SK-N-MC (cell line): ENCODE data around the gene CRK.

Experiments
- DNase-seq: peaks from one replicate; pipeline ENCODE4 v3.0.0-alpha.2; 2011; ENCODE audit warnings: low read depth, low spot score
- H3K27ac ChIP-seq: fragments of 200-600 bp; sonication (generic); 2 replicates; pipeline ENCODE4 v1.5.1; 2016; ENCODE audit warnings: mixed run types
- H3K36me3 ChIP-seq: fragments of 200-600 bp; sonication (generic); 2 replicates; pipeline ENCODE4 v1.6.1; 2017; ENCODE audit warnings: antibody characterized with exemption, low read length, mixed read lengths; ENCODE audit not compliant: insufficient read depth
- H3K4me3 ChIP-seq: fragments of 200-600 bp; sonication (generic); 2 replicates; pipeline ENCODE4 v1.5.1; 2016
- H3K9ac ChIP-seq: fragments of 200-600 bp; sonication (generic); 2 replicates; pipeline ENCODE4 v1.8.0; 2017; ENCODE audit warnings: mixed run types, mixed read lengths; ENCODE audit not compliant: insufficient read length
- H3K9me3 ChIP-seq: fragments of 200-600 bp; sonication (generic); 2 replicates; pipeline ENCODE4 v1.6.1; 2017; ENCODE audit warnings: low read depth, mild to moderate bottlenecking, antibody characterized with exemption, low read length, moderate library complexity, mixed read lengths
- EZH2 ChIP-seq: fragments of 200-600 bp; sonication (generic); IDR thresholded peaks from one replicate; pipeline ENCODE4 v1.6.1; 2017; ENCODE audit warnings: antibody characterized with exemption
- FOXP2 ChIP-seq: optimal IDR thresholded peaks from 2 replicates; pipeline ENCODE3; 2011; ENCODE audit warnings: mild to moderate bottlenecking, moderate library complexity; ENCODE audit not compliant: insufficient read depth; ENCODE audit errors: extremely low read length, control extremely low read depth
- POLR2AphosphoS5 ChIP-seq: IDR thresholded peaks from 2 replicates; pipeline ENCODE4 v1.6.1; 2012; ENCODE audit warnings: mild to moderate bottlenecking, low read depth, low read length, borderline replicate concordance

The CRK gene

GRCh38 chr17:1470755-1471462 is 14.9 kb upstream of the CRK start:
- no peak overlapping the region for H3K4me3 ChIP-seq
- no peaks in the 10 kb centered on the region for H3K9me3 ChIP-seq
- TF ChIP-seq POLR2AphosphoS5 (no peak), FOXP2 (no peak), EZH2 (no peak)
- DNase-seq: no peak
- H3K9ac ChIP-seq: no peak overlapping the region
- no peak overlapping the region for H3K27ac ChIP-seq
- H3K36me3 ChIP-seq: peaks cover 59% of the 10 kb centered on the region; the same call in 1 of the 2 replicates

GRCh38 chr17:1470071-1470754 is 14.2 kb upstream of the CRK start:
- TF ChIP-seq POLR2AphosphoS5 (no peak), EZH2 (no peak), FOXP2 (no peak)
- Histone ChIP-seq H3K9ac (no peak overlapping the region), H3K4me3 (no peak overlapping the region), H3K27ac (no peak overlapping the region), H3K9me3 (no peaks in the 10 kb centered on the region), H3K36me3 (peaks cover 53% of the 10 kb centered on the region; the same call in 1 of the 2 replicates)
- no peak for DNase-seq

- TF ChIP-seq EZH2: no peak
- no peak for TF ChIP-seq FOXP2
- no peak for TF ChIP-seq POLR2AphosphoS5
- H3K9me3 ChIP-seq: no peaks in the 10 kb centered on the region
- DNase-seq: no peak
- peaks cover 53% of the 10 kb centered on the region; the same call in 1 of the 2 replicates for H3K36me3 ChIP-seq
- H3K9ac ChIP-seq: no peak overlapping the region
- H3K4me3 ChIP-seq: no peak overlapping the region
- no peak overlapping the region for H3K27ac ChIP-seq
Measured at GRCh38 chr17:1469231-1469852, 13.3 kb upstream of the CRK start.

GRCh38 chr17:1467898-1468492 is 12.0 kb upstream of the CRK start:
- DNase-seq: no peak
- no peak overlapping the region for H3K27ac ChIP-seq
- H3K4me3 ChIP-seq: no peak overlapping the region
- H3K36me3 ChIP-seq: peaks cover 53% of the 10 kb centered on the region; the same call in 1 of the 2 replicates
- no peak overlapping the region for H3K9ac ChIP-seq
- H3K9me3 ChIP-seq: no peaks in the 10 kb centered on the region
- TF ChIP-seq FOXP2 (no peak), POLR2AphosphoS5 (no peak), EZH2 (no peak)

GRCh38 chr17:1467258-1467657 is 11.2 kb upstream of the CRK start:
- Histone ChIP-seq H3K4me3 (no peak overlapping the region), H3K9me3 (no peaks in the 10 kb centered on the region), H3K9ac (no peak overlapping the region), H3K36me3 (peaks cover 51% of the 10 kb centered on the region; the same call in 1 of the 2 replicates), H3K27ac (no peak overlapping the region)
- TF ChIP-seq EZH2 (no peak), POLR2AphosphoS5 (no peak), FOXP2 (no peak)
- no peak for DNase-seq

- Histone ChIP-seq H3K36me3 (peaks cover 33% of the 10 kb centered on the region; the same call in 1 of the 2 replicates), H3K9ac (no peak overlapping the region), H3K27ac (peak overlapping the region; percentile 85; the same call in 1 of the 2 replicates), H3K9me3 (no peaks in the 10 kb centered on the region), H3K4me3 (no peak overlapping the region)
- DNase-seq: no peak
- TF ChIP-seq POLR2AphosphoS5 (no peak), FOXP2 (no peak), EZH2 (no peak)
Measured at GRCh38 chr17:1464186-1464585, 8.2 kb upstream of the CRK start.

GRCh38 chr17:1462164-1463112 is 6.4 kb upstream of the CRK start:
- peaks cover 18% of the 10 kb centered on the region; the same call in 1 of the 2 replicates for H3K36me3 ChIP-seq
- TF ChIP-seq FOXP2: no peak
- no peak for TF ChIP-seq EZH2
- TF ChIP-seq POLR2AphosphoS5: 0 out of 2 replicates have a peak, but pooled peaks have one; percentile 3
- peak overlapping the region; percentile 61 for H3K4me3 ChIP-seq
- H3K27ac ChIP-seq: peak overlapping the region; percentile 85
- no peaks in the 10 kb centered on the region for H3K9me3 ChIP-seq
- no peak for DNase-seq
- peak overlapping the region; percentile 70 for H3K9ac ChIP-seq
